Activated naive CD4-positive, alpha-beta T cell treated with anti-CD3 and anti-CD28 coated beads, Interleukin-2, amount 50 U/mL, for 24 hours (primary cell): ENCODE measurements around the gene NKX6-1.

Experiments used
- H3K27ac Mint-ChIP-seq: one replicate; pipeline ENCODE4 v1.8.0; 2021; ENCODE audit warnings: mild to moderate bottlenecking, mixed read lengths
- H3K27me3 Mint-ChIP-seq: one replicate; pipeline ENCODE4 v1.8.0; 2021; ENCODE audit warnings: mixed read lengths
- H3K36me3 Mint-ChIP-seq: one replicate; pipeline ENCODE4 v1.8.0; 2021; ENCODE audit warnings: mixed read lengths
- H3K4me1 Mint-ChIP-seq: one replicate; pipeline ENCODE4 v1.8.0; 2021; ENCODE audit warnings: mixed read lengths
- H3K4me3 Mint-ChIP-seq: one replicate; pipeline ENCODE4 v1.8.0; 2021; ENCODE audit warnings: mild to moderate bottlenecking, mixed read lengths
- H3K9me3 Mint-ChIP-seq: one replicate; pipeline ENCODE4 v1.8.0; 2021; ENCODE audit warnings: mixed read lengths

Gene NKX6-1

GRCh38 chr4:84493092-84493850 lies 5.8 kb downstream of the NKX6-1 start:
- H3K36me3 Mint-ChIP-seq: no peaks in the 10 kb centered on the region
- peaks cover 6% of the 10 kb centered on the region for H3K4me1 Mint-ChIP-seq
- H3K9me3 Mint-ChIP-seq: no peaks in the 10 kb centered on the region
- no peak overlapping the region for H3K27ac Mint-ChIP-seq
- no peak overlapping the region for H3K4me3 Mint-ChIP-seq
- peaks cover 56% of the 10 kb centered on the region for H3K27me3 Mint-ChIP-seq

- Mint-ChIP-seq H3K36me3 (no peaks in the 10 kb centered on the region), H3K9me3 (no peaks in the 10 kb centered on the region), H3K27me3 (peaks cover 55% of the 10 kb centered on the region), H3K4me3 (no peak overlapping the region), H3K4me1 (peaks cover 5% of the 10 kb centered on the region), H3K27ac (no peak overlapping the region)
Measured at GRCh38 chr4:84492737-84493091, 6.4 kb downstream of the NKX6-1 start.

DNA sequence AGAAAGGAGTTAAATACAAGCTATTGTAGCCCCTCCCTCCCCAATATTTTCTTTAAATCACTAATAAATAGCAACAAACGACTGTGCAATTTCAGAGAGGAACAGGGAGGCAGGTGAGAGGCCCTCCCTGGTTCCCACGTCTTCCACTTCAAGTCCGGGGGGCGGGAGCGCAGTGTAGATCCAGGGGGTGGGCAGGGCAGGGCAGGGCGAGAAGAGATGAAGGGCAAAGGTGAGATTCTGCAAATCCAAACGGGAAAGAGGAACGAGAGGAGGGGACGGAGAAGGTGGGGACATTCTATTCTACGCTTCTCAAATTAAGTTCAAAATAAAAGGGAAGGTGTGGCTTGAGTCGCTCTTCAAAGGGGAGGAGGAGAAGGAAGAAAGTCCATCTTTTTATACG lies 6.8 kb downstream of the NKX6-1 start:
- peaks cover 57% of the 10 kb centered on the region for H3K27me3 Mint-ChIP-seq
- peaks cover 5% of the 10 kb centered on the region for H3K4me1 Mint-ChIP-seq
- H3K4me3 Mint-ChIP-seq: no peak overlapping the region
- no peaks in the 10 kb centered on the region for H3K36me3 Mint-ChIP-seq
- H3K9me3 Mint-ChIP-seq: peaks cover 3% of the 10 kb centered on the region
- no peak overlapping the region for H3K27ac Mint-ChIP-seq

DNA sequence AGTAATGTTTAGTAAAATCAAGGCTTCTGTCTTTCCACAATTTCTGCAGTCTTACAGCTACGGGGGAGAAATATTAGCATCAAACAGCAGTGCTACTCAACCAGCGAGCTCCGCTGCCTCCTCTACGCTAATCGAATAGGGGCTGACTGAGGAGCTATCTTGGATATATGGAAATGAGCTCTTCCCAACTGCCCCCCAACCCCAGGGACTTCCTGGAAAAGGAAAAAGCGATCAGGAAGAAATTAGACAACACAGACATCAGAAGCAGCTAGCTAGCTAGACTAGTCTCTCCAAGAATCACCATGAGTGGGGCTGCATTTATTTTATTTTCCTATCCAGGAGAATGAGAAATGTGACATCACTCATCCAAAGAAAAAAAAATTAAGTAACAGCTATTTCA lies 7.6 kb downstream of the NKX6-1 start:
- Mint-ChIP-seq H3K9me3 (peaks cover 5% of the 10 kb centered on the region), H3K36me3 (no peaks in the 10 kb centered on the region), H3K4me3 (no peak overlapping the region)

DNA sequence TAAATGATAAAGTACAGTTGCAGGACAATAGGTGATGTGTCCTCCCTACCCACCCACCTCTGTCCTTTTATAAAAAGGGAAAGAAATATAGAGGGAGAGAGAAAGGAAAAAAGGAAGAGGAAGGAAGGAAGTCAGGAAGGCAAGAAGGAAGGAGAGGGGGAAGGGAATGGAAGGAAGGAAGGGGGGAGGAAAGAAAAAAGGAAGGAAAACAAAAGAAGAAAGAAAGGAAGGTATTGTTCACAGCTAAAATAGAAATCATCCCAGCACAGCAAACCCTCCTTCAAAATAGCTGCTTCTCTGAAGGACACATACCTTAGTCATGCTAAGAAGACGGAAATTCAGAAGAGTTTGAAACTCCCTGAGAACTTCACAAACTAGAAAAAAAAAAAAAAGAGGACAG lies 8.4 kb downstream of the NKX6-1 start:
- H3K27ac Mint-ChIP-seq: no peak overlapping the region
- no peak overlapping the region for H3K4me3 Mint-ChIP-seq

More for the DNA sequence above, 7.6 kb downstream of the NKX6-1 start:
- Mint-ChIP-seq H3K4me1 (peaks cover 5% of the 10 kb centered on the region), H3K27ac (no peak overlapping the region), H3K27me3 (peaks cover 58% of the 10 kb centered on the region)

GRCh38 chr4:84484236-84484635 lies 14.9 kb downstream of the NKX6-1 start:
- Mint-ChIP-seq H3K27me3 (peaks cover 68% of the 10 kb centered on the region), H3K4me3 (no peak overlapping the region), H3K27ac (no peak overlapping the region), H3K36me3 (no peaks in the 10 kb centered on the region), H3K4me1 (peaks cover 14% of the 10 kb centered on the region), H3K9me3 (peaks cover 5% of the 10 kb centered on the region)

More for the DNA sequence above, 8.4 kb downstream of the NKX6-1 start:
- peaks cover 5% of the 10 kb centered on the region for H3K4me1 Mint-ChIP-seq
- H3K9me3 Mint-ChIP-seq: peaks cover 5% of the 10 kb centered on the region
- peaks cover 62% of the 10 kb centered on the region for H3K27me3 Mint-ChIP-seq
- no peaks in the 10 kb centered on the region for H3K36me3 Mint-ChIP-seq

DNA sequence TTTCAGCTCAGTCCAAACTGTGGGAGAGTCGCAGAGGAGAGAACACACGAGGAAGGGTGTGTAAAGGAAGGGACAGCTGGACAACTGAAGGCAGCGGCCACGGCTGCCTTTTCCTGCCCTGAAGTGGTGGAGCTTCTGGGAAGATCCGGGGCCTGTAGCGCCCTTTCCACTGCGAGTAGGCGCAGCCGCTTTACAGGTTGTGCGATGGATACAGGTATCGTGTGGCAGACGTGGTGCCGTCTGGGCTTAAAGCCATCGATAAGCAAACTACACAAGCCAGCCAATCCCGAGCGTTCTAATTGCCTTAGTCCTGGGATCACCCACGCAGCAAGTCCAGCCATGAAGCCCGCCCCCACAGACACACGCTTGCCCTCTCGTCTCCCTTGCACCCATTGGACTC lies 15.4 kb downstream of the NKX6-1 start:
- no peak overlapping the region for H3K4me3 Mint-ChIP-seq
- peaks cover 71% of the 10 kb centered on the region for H3K27me3 Mint-ChIP-seq
- H3K36me3 Mint-ChIP-seq: no peaks in the 10 kb centered on the region
- H3K4me1 Mint-ChIP-seq: peaks cover 14% of the 10 kb centered on the region
- no peak overlapping the region for H3K27ac Mint-ChIP-seq
- peaks cover 5% of the 10 kb centered on the region for H3K9me3 Mint-ChIP-seq

- Mint-ChIP-seq H3K9me3 (peaks cover 5% of the 10 kb centered on the region), H3K4me1 (peaks cover 14% of the 10 kb centered on the region), H3K4me3 (no peak overlapping the region), H3K36me3 (no peaks in the 10 kb centered on the region), H3K27me3 (peaks cover 72% of the 10 kb centered on the region), H3K27ac (no peak overlapping the region)
Measured at GRCh38 chr4:84482564-84483563, 16.2 kb downstream of the NKX6-1 start.

DNA sequence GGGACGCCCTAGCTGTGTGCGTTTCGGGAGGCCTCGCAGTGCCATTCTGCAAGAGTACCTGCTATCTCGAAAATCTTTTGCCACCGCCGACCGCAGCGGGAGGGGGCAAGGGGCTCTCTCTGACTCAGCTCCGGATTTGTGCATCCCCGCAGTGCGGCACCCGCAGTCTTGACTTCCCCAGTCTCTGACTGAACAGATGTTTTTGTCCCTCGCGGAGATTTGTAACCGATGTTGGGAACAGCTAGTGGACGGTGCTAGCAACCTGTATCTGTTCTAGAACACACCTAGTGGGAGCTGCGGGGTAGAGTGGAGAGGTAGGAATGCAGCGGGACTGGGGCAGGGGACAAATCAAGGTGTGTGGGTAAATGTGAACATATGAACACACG lies 17.2 kb downstream of the NKX6-1 start:
- H3K4me3 Mint-ChIP-seq: peak overlapping the region; percentile 44

GRCh38 chr4:84481077-84481859 lies 17.8 kb downstream of the NKX6-1 start:
- Mint-ChIP-seq H3K36me3 (no peaks in the 10 kb centered on the region), H3K4me1 (peaks cover 14% of the 10 kb centered on the region), H3K27ac (no peak overlapping the region), H3K9me3 (no peaks in the 10 kb centered on the region), H3K27me3 (peaks cover 65% of the 10 kb centered on the region), H3K4me3 (peak overlapping the region; percentile 36)

More for the DNA sequence above, 17.2 kb downstream of the NKX6-1 start:
- Mint-ChIP-seq H3K4me1 (peaks cover 14% of the 10 kb centered on the region), H3K27me3 (peaks cover 66% of the 10 kb centered on the region), H3K27ac (no peak overlapping the region), H3K36me3 (no peaks in the 10 kb centered on the region), H3K9me3 (no peaks in the 10 kb centered on the region)

DNA sequence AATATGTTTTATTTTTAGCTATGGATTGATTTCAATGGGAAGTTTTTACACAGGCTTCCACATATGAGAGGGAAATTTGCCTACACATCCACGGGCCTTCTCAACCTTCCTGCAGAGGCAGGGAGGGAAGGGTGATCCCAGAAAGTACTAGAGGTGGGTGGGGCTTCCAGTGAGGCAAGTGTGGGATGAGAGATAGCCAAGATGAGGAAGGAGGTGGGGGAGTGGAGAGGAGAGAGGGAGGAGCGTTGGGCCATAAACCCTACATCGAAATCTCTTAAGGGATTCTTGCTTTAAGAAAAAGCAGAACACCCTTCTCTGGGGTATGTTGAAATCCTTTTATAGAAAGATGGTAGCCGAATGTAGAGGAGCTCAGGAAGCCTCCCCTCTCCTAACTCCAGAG lies 19.0 kb downstream of the NKX6-1 start:
- Mint-ChIP-seq H3K4me3 (no peak overlapping the region), H3K9me3 (no peaks in the 10 kb centered on the region), H3K27me3 (peaks cover 59% of the 10 kb centered on the region), H3K4me1 (peaks cover 14% of the 10 kb centered on the region), H3K27ac (no peak overlapping the region), H3K36me3 (no peaks in the 10 kb centered on the region)

GRCh38 chr4:84479663-84480062 lies 19.4 kb downstream of the NKX6-1 start:
- peaks cover 57% of the 10 kb centered on the region for H3K27me3 Mint-ChIP-seq
- no peak overlapping the region for H3K27ac Mint-ChIP-seq
- peaks cover 14% of the 10 kb centered on the region for H3K4me1 Mint-ChIP-seq
- H3K36me3 Mint-ChIP-seq: no peaks in the 10 kb centered on the region
- no peaks in the 10 kb centered on the region for H3K9me3 Mint-ChIP-seq
- H3K4me3 Mint-ChIP-seq: no peak overlapping the region

DNA sequence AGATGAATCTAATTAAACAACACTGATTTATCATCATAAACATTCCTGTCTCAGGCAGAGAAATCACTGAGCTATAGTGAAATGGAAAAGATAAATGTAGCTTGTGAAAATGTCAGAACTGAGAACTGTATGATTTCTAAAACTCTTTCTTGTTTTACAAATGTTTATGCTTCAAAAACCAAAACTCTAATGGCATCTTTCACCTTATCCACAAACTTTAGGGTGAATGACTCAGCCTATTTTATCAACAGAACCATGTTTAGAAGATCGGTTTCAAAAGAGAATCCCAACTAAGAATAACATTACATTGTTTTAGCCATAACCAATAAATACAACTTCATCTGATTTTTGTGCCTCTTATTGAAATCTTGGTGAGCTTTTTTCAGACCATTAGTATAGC lies 21.4 kb downstream of the NKX6-1 start:
- H3K27ac Mint-ChIP-seq: no peak overlapping the region
- H3K27me3 Mint-ChIP-seq: peaks cover 50% of the 10 kb centered on the region

DNA sequence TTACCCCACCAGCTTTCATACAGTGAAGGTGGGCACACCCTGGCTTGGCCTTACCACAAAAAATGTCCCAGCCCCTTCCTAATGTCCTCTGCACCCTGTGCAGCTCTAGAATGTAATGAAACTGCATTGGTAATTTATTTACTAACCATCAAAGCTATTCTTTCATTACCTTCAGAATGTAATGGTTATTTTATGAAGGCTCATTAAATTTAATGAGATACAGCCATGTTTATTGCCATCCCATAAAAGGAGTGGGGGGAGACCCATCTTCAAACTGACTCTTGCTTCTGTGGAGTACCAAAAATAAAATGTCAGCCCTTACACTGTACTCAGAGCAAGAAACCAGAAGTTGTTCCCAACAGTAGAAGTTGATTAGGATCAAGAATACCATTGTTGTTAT lies 25.0 kb downstream of the NKX6-1 start:
- Mint-ChIP-seq H3K9me3 (no peaks in the 10 kb centered on the region), H3K27me3 (peaks cover 19% of the 10 kb centered on the region), H3K36me3 (no peaks in the 10 kb centered on the region), H3K27ac (no peak overlapping the region), H3K4me1 (no peaks in the 10 kb centered on the region), H3K4me3 (no peak overlapping the region)

More for the DNA sequence above, 21.4 kb downstream of the NKX6-1 start:
- H3K9me3 Mint-ChIP-seq: no peaks in the 10 kb centered on the region
- no peak overlapping the region for H3K4me3 Mint-ChIP-seq
- no peaks in the 10 kb centered on the region for H3K36me3 Mint-ChIP-seq
- peaks cover 14% of the 10 kb centered on the region for H3K4me1 Mint-ChIP-seq

DNA sequence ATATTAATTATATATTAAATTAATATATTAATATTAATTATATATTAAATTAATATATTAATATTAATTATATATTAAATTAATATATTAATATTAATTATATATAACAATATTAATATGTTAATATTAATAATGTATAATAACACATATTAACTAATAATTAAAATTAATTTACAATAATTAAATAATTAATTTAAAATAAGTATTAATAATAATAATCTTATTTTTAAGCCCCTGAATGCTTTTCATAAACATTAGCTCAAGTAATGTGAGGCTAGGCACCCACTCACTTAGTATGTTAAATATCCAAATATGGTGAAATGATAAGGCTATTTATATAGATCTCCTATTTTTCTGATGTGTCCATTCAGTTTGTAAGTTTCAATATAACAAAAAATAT lies 26.9 kb downstream of the NKX6-1 start:
- Mint-ChIP-seq H3K27me3 (peaks cover 14% of the 10 kb centered on the region), H3K4me1 (no peaks in the 10 kb centered on the region), H3K4me3 (no peak overlapping the region), H3K9me3 (no peaks in the 10 kb centered on the region), H3K36me3 (no peaks in the 10 kb centered on the region), H3K27ac (no peak overlapping the region)
